Upper lobe of left lung (tissue), 4 donors: ENCODE measurements around the gene USP6NL.

ENCODE experiments used
- EP300 ChIP-seq, 4 donors: sonication (generic); formaldehyde crosslinking; IDR thresholded peaks; one replicate each; pipeline ENCODE4 v1.5.1; 2017; ENCODE audit warnings: antibody characterized with exemption in 4 of 4, control low read depth in 2 of 4
- POLR2A ChIP-seq, 4 donors: fragments of 450-650 bp; IDR thresholded peaks; one replicate each; pipeline ENCODE4 v1.5.1; 2016 to 2017; ENCODE audit warnings: antibody characterized with exemption in 4 of 4, mild to moderate bottlenecking in 2 of 4
- POLR2AphosphoS5 ChIP-seq, 2 donors: sonication (generic); formaldehyde crosslinking; IDR thresholded peaks; one replicate each; pipeline ENCODE4 v1.5.1; 2017; ENCODE audit warnings: antibody characterized with exemption in 2 of 2
- TF ChIP-seq, protein P1 (sequence below), 6 experiments: fragments of 450-650 bp in 4 of 6; fragments of 200-600 bp in 2 of 6; sonication (generic) in 2 of 6; IDR thresholded peaks; one replicate each; pipeline ENCODE4 v1.5.1; 2016 to 2019; ENCODE audit warnings: antibody characterized with exemption in 6 of 6

DNA sequence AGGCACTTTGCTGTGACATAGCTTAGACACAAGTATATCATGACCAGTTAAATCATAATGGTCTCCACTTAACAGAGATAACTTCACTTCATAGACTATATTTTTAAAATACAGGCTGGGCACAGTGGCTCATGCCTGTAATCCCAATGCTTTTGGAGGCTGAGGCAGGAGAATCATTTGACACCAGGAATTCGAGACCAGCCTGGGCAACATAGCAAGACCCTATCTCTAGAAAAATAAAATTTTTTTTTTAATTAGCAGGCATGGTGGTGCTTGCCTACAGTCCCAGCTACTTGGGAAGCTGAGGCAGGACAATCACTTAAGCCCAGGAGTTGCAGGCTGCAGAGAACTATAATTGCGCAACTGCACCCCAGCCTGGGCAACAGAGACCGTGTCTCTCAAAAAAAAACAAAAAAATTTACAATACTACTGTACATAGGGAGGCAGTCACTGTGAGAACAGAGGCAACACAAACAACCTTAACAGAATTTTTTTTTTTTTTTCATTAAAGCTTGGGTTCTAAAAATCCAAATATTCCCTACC is 105.1 kb downstream of the USP6NL start:
- TF ChIP-seq POLR2AphosphoS5 (IDR thresholded peaks at IDR 0.05), result no peak
- TF ChIP-seq POLR2A (IDR thresholded peaks at IDR 0.05), result no peak
- TF ChIP-seq, protein P1, sequence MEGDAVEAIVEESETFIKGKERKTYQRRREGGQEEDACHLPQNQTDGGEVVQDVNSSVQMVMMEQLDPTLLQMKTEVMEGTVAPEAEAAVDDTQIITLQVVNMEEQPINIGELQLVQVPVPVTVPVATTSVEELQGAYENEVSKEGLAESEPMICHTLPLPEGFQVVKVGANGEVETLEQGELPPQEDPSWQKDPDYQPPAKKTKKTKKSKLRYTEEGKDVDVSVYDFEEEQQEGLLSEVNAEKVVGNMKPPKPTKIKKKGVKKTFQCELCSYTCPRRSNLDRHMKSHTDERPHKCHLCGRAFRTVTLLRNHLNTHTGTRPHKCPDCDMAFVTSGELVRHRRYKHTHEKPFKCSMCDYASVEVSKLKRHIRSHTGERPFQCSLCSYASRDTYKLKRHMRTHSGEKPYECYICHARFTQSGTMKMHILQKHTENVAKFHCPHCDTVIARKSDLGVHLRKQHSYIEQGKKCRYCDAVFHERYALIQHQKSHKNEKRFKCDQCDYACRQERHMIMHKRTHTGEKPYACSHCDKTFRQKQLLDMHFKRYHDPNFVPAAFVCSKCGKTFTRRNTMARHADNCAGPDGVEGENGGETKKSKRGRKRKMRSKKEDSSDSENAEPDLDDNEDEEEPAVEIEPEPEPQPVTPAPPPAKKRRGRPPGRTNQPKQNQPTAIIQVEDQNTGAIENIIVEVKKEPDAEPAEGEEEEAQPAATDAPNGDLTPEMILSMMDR (IDR thresholded peaks at IDR 0.05), result no peak
- TF ChIP-seq EP300 (IDR thresholded peaks at IDR 0.05), result no peak
